Measurements from ENCODE around the gene NMRK2.

NMRK2 gene

DNA sequence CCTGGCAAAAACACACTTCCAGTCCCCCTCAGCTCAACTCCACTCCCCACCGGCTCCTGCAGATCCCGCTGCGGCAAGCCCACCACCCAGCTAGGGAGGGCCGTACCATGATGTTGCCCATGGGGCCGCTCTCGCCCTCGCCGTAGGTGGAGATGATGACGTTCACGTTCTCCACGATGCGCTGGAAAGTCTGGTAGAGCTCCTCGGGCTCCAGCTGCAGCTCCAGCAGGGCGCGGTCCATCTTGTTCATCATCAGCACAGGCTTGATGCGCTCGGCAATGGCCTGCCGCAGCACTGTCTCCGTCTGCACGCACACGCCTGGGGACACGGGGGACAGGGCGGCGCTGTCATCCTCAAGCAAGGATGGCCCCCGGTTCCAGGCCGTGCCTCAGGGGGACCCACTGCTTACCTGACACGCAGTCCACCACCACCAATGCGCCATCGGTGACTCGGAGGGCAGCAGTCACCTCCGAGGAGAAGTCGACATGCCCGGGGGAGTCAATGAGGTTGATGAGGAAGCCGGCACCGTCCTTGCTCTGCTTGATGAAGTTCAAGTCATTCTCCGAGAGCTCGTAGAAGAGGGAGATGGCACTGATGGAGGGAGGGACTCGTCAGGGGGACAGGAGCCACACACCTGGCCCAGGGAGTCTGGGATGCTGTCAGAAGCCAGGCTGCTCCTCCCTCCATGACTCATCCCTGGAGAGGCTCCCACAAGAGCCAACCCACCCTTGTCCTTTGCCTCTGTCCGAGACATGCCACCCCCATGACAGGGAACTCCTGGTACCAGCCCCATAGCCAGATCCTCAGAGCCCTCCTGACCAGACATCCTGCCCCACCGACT, 50.1 kb downstream of the NMRK2 start:
- no peak for DNase-seq

DNA sequence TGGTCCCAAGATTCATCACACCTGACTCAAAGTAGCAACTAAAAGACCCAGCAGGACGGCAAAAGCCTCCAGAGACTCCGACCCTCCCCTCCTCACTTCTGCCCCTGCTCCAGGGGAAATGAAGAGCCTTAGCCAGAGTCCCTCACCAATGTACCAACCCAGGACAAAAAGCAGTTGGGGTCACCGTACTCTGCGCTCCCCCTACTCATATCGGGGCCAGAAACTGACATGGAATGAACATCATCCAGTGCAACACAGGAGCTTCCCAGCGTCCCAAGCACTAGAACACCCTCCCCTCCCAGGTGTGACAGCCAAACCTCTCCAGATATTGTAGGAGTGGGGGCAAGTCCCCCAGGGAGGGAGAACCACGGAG, 50.7 kb downstream of the NMRK2 start:
- DNase-seq, result no peak

DNA sequence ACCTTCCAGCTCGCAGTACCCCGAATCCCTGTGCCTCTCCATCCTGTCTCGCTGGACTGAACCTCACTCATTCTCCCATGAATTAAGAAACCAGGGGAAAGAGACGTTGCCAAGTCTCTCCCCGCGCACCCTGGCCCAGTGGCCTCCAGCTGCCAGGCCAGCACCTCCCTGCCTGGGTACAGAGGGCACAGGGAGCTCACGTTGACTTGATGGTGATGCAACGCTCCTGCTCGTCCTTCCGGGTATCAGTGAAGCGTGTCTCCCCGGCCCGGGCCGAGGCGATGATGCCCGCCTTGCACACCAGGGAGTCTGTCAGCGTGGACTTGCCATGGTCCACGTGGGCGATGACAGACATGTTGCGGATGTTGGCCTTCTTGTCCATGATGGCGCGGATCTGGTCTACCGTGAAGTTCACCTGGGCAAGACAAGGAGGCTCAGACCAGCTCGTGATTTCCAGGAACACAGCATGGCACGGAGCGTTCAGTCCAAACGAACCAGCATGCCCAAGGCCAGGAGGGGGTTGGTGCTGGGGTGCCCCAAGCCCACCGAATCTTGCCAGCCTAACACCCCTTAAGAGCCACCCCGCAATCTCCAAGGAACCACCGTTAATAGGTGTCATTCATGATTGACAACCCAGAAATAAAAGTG, 51.2 kb downstream of the NMRK2 start:
- no peak for DNase-seq

- no peak for DNase-seq
Measured at GRCh38 chr19:3984584-3984907, 51.7 kb downstream of the NMRK2 start.

GRCh38 chr19:3984908-3985642, 52.2 kb downstream of the NMRK2 start, which contains the start of gene EEF2:
Gene EEF2, minus strand, starts transcription at chr19:3985463. Its CDS starts 83 bp downstream, at chr19:3985380.
- DNase-seq, result peak; percentile 94

DNA sequence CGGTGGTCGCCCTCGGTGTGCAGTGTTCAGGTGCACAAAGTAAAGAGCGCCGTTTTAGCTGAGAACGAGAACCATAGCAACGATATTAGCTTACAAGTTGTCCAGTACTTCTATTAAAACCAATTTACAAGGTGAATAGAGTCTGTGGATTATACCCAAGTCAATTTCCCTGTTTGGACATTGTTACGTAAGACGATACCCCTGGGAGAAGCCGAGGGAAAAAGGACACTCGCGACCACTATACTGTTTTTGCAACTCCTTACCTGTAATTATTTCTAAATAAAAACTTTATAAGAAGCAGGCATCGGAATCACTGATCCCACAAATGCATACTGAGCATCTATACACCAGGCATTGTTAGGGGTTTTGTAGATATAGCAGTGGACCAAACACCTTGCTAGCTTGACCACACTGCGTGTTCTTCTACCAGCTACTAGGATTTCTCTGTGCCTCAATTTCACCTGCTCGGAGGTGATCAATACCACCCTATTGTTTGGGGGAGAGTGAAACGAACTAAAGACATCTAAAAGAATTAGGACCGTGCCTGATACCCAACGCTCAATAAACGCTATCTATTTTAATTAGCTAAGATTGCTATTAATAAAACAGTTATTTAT, 52.9 kb downstream of the NMRK2 start:
- DNase-seq, result no peak

- DNase-seq, result peak; percentile 76
Measured at GRCh38 chr19:3986260-3987041, 53.6 kb downstream of the NMRK2 start.

GRCh38 chr19:3987619-3988371, 54.9 kb downstream of the NMRK2 start:
- peak; percentile 75 for DNase-seq

DNA sequence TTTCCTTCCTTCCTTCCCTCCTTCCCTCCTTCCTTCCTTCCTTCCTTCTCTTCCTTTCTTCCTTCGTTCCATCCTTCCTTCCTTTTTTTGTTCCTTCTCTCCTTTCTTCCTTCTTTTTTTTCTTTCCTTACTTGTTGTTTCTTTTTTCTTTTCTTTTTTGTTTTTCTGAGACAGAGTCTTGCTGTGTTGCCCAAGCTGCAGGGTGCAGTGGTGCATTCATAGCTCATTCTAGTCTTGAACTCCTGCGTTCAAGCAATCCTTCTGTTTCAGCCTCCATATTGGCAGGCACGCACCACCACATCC, 57.9 kb downstream of the NMRK2 start:
- no peak for DNase-seq
